Activated T-helper 17 cell treated with anti-CD3 and anti-CD28 coated beads, Interleukin-2, amount 50 U/mL, for 72 hours (primary cell): ENCODE data around the gene TUBA8. TPM values are rescaled to one million over a fixed set of nuclear protein-coding genes. Genes with fewer than 3 reads are reported as not detected.
"Not testable (repeated sequence)": the region's sequence is repeated elsewhere in the genome, so short reads cannot be mapped to it uniquely, and the experiment has no call there.

Source experiments
- ATAC-seq: fragments of 150-1000 bp; cut with Tn5 transposase; replicated peaks from 2 replicates; pipeline ENCODE4 v1.10.0; 2021; ENCODE audit warnings: mild to moderate bottlenecking, moderate library complexity
- H3K27ac Mint-ChIP-seq: one replicate; pipeline ENCODE4 v1.8.0; 2022; ENCODE audit warnings: mixed read lengths
- H3K27me3 Mint-ChIP-seq: one replicate; pipeline ENCODE4 v1.8.0; 2022; ENCODE audit warnings: mixed read lengths
- H3K36me3 Mint-ChIP-seq: one replicate; pipeline ENCODE4 v1.8.0; 2022; ENCODE audit warnings: low read depth, mild to moderate bottlenecking, mixed read lengths
- H3K4me1 Mint-ChIP-seq: one replicate; pipeline ENCODE4 v1.8.0; 2022; ENCODE audit warnings: mixed read lengths
- H3K4me3 Mint-ChIP-seq: one replicate; pipeline ENCODE4 v1.8.0; 2022; ENCODE audit warnings: mild to moderate bottlenecking, mixed read lengths
- H3K9me3 Mint-ChIP-seq: one replicate; pipeline ENCODE4 v1.8.0; 2022; ENCODE audit warnings: mixed read lengths
- total RNA-seq, 2 donors: library from RNA; stranded (reverse); gene quantifications; one replicate each; pipeline ENCODE4 v1.2.3, GENCODE V29; 2022

TUBA8 gene
- total RNA-seq, 2 donors from 2014 or later = 4.7 to 6.6 TPM

- H3K4me1 Mint-ChIP-seq = peaks cover 38% of the 10 kb centered on the region
- H3K27ac Mint-ChIP-seq = no peak overlapping the region
- no peaks in the 10 kb centered on the region for H3K9me3 Mint-ChIP-seq
- peaks cover 100% of the 10 kb centered on the region for H3K36me3 Mint-ChIP-seq
- no peak for ATAC-seq
- H3K27me3 Mint-ChIP-seq = no peaks in the 10 kb centered on the region
- no peak overlapping the region for H3K4me3 Mint-ChIP-seq
These were observed 25.4 kb upstream of the TUBA8 start for GRCh38 chr22:18085188-18085587.

- H3K27me3 Mint-ChIP-seq = no peaks in the 10 kb centered on the region
- ATAC-seq = no peak
- H3K36me3 Mint-ChIP-seq = peaks cover 100% of the 10 kb centered on the region
- peaks cover 42% of the 10 kb centered on the region for H3K4me1 Mint-ChIP-seq
- no peak overlapping the region for H3K27ac Mint-ChIP-seq
- no peaks in the 10 kb centered on the region for H3K9me3 Mint-ChIP-seq
- H3K4me3 Mint-ChIP-seq = no peak overlapping the region
These were observed 23.2 kb upstream of the TUBA8 start for GRCh38 chr22:18087350-18087855.

GRCh38 chr22:18088825-18089568 is 21.6 kb upstream of the TUBA8 start:
- H3K36me3 Mint-ChIP-seq = peaks cover 95% of the 10 kb centered on the region
- H3K27me3 Mint-ChIP-seq = no peaks in the 10 kb centered on the region
- peak overlapping the region; percentile 80 for H3K27ac Mint-ChIP-seq
- no peaks in the 10 kb centered on the region for H3K9me3 Mint-ChIP-seq
- peak overlapping the region; percentile 75 for H3K4me3 Mint-ChIP-seq
- ATAC-seq = peak; percentile 74
- H3K4me1 Mint-ChIP-seq = peaks cover 33% of the 10 kb centered on the region

DNA sequence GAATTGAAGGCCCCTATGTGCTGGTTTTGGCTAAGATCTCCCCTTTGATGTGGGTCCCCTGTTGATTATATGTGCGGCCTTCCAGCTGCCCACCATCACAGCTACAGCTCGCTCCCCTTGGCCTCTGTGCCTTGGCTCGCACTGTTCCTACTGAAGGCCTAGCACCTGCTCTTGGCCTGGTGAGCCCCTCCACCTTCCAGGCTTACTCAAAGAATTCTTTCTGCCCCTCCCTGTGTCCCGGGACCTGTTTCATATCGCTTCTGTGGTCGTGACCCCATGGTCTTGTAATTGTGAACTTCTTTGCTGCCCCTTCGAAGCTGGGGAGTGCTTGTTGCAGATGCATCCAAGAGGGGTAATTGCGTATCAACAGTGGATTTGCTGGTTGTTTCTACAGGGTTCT is 20.3 kb upstream of the TUBA8 start:
- Mint-ChIP-seq H3K27me3 (no peaks in the 10 kb centered on the region), H3K4me3 (no peak overlapping the region), H3K36me3 (peaks cover 93% of the 10 kb centered on the region), H3K9me3 (no peaks in the 10 kb centered on the region), H3K27ac (no peak overlapping the region), H3K4me1 (peaks cover 33% of the 10 kb centered on the region)
- no peak for ATAC-seq

DNA sequence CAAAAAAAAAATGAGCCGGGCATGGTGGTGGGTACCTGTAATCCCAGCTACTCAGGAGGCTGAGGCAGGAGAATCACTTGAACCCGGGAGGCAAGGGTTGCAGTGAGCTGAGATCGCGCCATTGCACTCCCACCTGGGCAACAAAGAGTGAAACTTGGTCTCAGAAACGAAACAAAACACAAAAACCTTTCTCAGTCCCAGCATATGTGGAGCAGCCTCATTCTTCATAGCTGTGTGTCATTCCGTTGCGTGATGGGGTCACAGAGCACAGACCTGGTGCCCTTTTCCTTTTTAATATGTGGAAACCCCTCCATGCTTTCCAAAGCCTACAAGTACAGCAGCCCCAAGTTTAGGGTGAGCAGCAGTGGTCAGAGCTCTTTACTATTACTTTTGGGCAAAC is 19.1 kb upstream of the TUBA8 start:
- peak overlapping the region; percentile 90 for H3K27ac Mint-ChIP-seq
- no peaks in the 10 kb centered on the region for H3K27me3 Mint-ChIP-seq
- ATAC-seq = peak; percentile 54
- H3K4me1 Mint-ChIP-seq = peaks cover 33% of the 10 kb centered on the region
- H3K36me3 Mint-ChIP-seq = peaks cover 93% of the 10 kb centered on the region
- no peaks in the 10 kb centered on the region for H3K9me3 Mint-ChIP-seq
- H3K4me3 Mint-ChIP-seq = peak overlapping the region; percentile 78

- H3K4me1 Mint-ChIP-seq = peaks cover 38% of the 10 kb centered on the region
- no peaks in the 10 kb centered on the region for H3K27me3 Mint-ChIP-seq
- H3K36me3 Mint-ChIP-seq = peaks cover 93% of the 10 kb centered on the region
- H3K27ac Mint-ChIP-seq = peak overlapping the region; percentile 90
- no peaks in the 10 kb centered on the region for H3K9me3 Mint-ChIP-seq
- peak; percentile 69 for ATAC-seq
- peak overlapping the region; percentile 78 for H3K4me3 Mint-ChIP-seq
These were observed 18.6 kb upstream of the TUBA8 start for GRCh38 chr22:18091916-18092526.

- no peaks in the 10 kb centered on the region for H3K27me3 Mint-ChIP-seq
- H3K4me1 Mint-ChIP-seq = peaks cover 30% of the 10 kb centered on the region
- no peaks in the 10 kb centered on the region for H3K9me3 Mint-ChIP-seq
- no peak overlapping the region for H3K4me3 Mint-ChIP-seq
- no peak for ATAC-seq
- H3K36me3 Mint-ChIP-seq = peaks cover 80% of the 10 kb centered on the region
- H3K27ac Mint-ChIP-seq = no peak overlapping the region
These were observed 16.9 kb upstream of the TUBA8 start for GRCh38 chr22:18093661-18094060.

DNA sequence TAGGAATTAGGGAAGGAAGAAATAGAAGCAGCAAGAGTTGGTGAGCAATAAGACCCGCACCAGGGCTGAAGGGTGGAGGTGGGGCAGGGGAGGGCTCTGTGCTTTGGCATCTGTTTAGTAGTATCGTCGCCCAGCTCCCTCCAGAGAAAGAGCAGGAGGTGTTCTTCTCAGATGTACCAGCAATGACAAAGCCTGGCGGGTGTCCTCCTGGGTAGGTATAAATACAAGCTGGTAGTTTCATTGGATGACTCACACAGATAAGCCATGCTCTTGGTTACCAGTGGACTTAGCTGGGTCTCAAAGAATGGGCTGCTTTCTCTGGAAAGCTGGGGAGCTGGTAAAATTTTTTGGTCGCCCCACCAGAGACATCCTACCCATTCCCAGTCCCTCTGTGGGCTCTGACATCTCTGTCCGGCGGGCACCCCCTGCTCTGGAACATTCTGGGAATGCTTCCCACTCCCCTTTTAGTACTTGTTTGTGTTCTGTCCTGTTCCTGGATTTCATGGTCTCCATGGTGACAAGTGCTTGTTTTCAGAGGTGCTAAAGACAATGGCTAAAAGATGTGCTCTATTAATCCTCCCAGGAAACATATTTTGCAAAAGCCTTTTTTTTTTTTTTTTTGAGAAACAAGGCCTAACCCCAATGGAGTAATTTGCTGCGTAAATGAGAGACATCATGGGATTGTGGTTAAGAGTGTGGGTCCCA is 15.4 kb upstream of the TUBA8 start:
- Mint-ChIP-seq H3K36me3 (peaks cover 80% of the 10 kb centered on the region), H3K4me3 (peak overlapping the region; percentile 8), H3K9me3 (no peaks in the 10 kb centered on the region)

GRCh38 chr22:18096823-18097222 is 13.8 kb upstream of the TUBA8 start:
- Mint-ChIP-seq H3K27ac (peak overlapping the region; percentile 66), H3K4me1 (peaks cover 13% of the 10 kb centered on the region), H3K36me3 (peaks cover 80% of the 10 kb centered on the region), H3K9me3 (no peaks in the 10 kb centered on the region), H3K4me3 (peak overlapping the region; percentile 8), H3K27me3 (no peaks in the 10 kb centered on the region)
- peak; percentile 81 for ATAC-seq

More for the DNA sequence above, 15.4 kb upstream of the TUBA8 start:
- H3K4me1 Mint-ChIP-seq = peaks cover 21% of the 10 kb centered on the region
- peak overlapping the region; percentile 38 for H3K27ac Mint-ChIP-seq
- ATAC-seq = peak; percentile 53
- no peaks in the 10 kb centered on the region for H3K27me3 Mint-ChIP-seq

- no peaks in the 10 kb centered on the region for H3K27me3 Mint-ChIP-seq
These were observed 9.8 kb upstream of the TUBA8 start for GRCh38 chr22:18100781-18101180.

DNA sequence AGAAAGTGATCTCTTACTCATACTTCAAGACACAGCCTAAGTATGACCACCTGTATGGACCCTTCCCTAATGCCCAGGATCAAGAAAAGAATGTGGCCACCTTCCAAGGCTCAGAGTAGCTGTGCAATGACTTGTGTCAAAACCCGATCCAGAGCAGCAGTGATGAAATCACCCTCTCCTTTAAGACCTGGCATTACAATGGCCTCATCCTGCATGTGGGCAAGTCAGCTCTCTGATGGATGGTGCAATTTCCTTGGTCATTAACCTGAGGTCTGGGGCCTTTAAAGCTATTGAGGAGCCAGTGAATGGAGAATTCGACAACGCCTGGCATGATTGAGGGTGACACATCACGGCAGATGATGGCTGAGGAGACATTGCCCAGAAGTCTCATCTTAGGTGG is 9.1 kb upstream of the TUBA8 start:
- no peak for ATAC-seq
- H3K27me3 Mint-ChIP-seq = no peaks in the 10 kb centered on the region
- H3K9me3 Mint-ChIP-seq = no peaks in the 10 kb centered on the region
- H3K4me1 Mint-ChIP-seq = peaks cover 35% of the 10 kb centered on the region
- peaks cover 68% of the 10 kb centered on the region for H3K36me3 Mint-ChIP-seq
- peak overlapping the region; percentile 12 for H3K27ac Mint-ChIP-seq
- no peak overlapping the region for H3K4me3 Mint-ChIP-seq

More at GRCh38 chr22:18100781-18101180, 9.8 kb upstream of the TUBA8 start:
- Mint-ChIP-seq H3K9me3 (no peaks in the 10 kb centered on the region), H3K4me3 (no peak overlapping the region), H3K36me3 (peaks cover 75% of the 10 kb centered on the region), H3K4me1 (peaks cover 32% of the 10 kb centered on the region), H3K27ac (no peak overlapping the region)
- no peak for ATAC-seq

DNA sequence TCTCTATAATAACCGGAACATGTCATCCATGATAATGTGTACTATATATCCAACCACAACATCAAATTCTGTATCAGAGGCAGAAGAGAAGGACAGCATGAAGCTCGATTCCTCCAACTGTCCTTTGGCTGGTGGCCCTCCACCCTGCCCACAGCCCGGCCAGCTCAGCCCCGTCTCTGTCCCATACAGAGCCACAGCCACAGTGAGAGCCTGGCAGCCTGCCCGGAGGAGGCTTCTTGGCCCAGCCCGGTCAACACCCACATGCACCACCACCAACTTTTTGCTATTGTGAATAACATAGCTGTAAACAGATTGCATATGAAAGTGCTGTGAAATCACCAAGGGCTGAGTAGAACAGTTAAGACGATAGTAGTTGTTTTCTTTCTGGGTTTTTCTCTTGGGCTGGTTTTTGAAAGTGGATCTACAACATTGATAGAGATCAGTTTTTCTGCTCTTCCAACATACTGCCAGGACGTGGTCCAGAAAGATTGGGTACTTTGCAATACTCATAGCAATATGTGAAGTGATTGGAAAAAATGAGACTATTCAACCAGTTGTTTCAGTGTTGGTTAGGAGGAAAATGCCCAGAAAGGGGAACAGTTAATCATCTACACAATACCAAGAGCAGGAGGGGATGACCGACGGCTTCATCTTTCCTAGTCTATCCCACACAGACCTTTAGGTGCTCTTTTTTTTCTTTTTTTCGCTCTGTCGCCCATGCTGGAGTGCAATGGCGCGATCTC is 6.9 kb upstream of the TUBA8 start:
- Mint-ChIP-seq H3K36me3 (peaks cover 60% of the 10 kb centered on the region), H3K4me3 (peak overlapping the region; percentile 63), H3K27ac (peak overlapping the region; percentile 95), H3K9me3 (no peaks in the 10 kb centered on the region), H3K27me3 (no peaks in the 10 kb centered on the region), H3K4me1 (peaks cover 46% of the 10 kb centered on the region)
- peak; percentile 76 for ATAC-seq

GRCh38 chr22:18104566-18104965 is 6.0 kb upstream of the TUBA8 start:
- no peak for ATAC-seq
- Mint-ChIP-seq H3K27me3 (peaks cover 3% of the 10 kb centered on the region), H3K4me3 (peak overlapping the region; percentile 63), H3K9me3 (no peaks in the 10 kb centered on the region), H3K36me3 (peaks cover 51% of the 10 kb centered on the region), H3K4me1 (peaks cover 49% of the 10 kb centered on the region), H3K27ac (peak overlapping the region; percentile 95)

GRCh38 chr22:18105981-18106380 is 4.6 kb upstream of the TUBA8 start:
- Mint-ChIP-seq H3K27ac (peak overlapping the region; percentile 95), H3K36me3 (peaks cover 37% of the 10 kb centered on the region), H3K4me3 (peak overlapping the region; percentile 63), H3K4me1 (peaks cover 56% of the 10 kb centered on the region)
- H3K9me3 Mint-ChIP-seq, H3K27me3 Mint-ChIP-seq, ATAC-seq: not testable (repeated sequence)
